NCI-H748 treated with DMSO at 0.1 percent for 48 hours (cell line): ENCODE data around the gene TNNI2.
"Not testable (repeated sequence)": the region's sequence is repeated elsewhere in the genome, so short reads cannot be mapped to it uniquely, and the experiment has no call there.

Experiments
- DNase-seq: peaks from one replicate; lab custom pipeline; 2025; lab: John Stamatoyannopoulos, UW

TNNI2 gene

GRCh38 chr11:1862588-1863351 is 24.0 kb downstream of the TNNI2 start:
- DNase-seq = no peak

GRCh38 chr11:1863352-1864216 is 24.8 kb downstream of the TNNI2 start:
- DNase-seq = peak; percentile 4

- DNase-seq = no peak
Observed at GRCh38 chr11:1864231-1864630, 25.4 kb downstream of the TNNI2 start.

- no peak for DNase-seq
Observed at GRCh38 chr11:1864831-1865665, 26.3 kb downstream of the TNNI2 start.

GRCh38 chr11:1866226-1866625 is 27.4 kb downstream of the TNNI2 start:
- no peak for DNase-seq

GRCh38 chr11:1866776-1867175 is 28.0 kb downstream of the TNNI2 start:
- no peak for DNase-seq

GRCh38 chr11:1867381-1867780 is 28.6 kb downstream of the TNNI2 start:
- no peak for DNase-seq

- no peak for DNase-seq
Observed at GRCh38 chr11:1868056-1868635, 29.4 kb downstream of the TNNI2 start.

GRCh38 chr11:1868636-1869291 is 30.0 kb downstream of the TNNI2 start:
- no peak for DNase-seq

- DNase-seq = no peak
Observed at GRCh38 chr11:1869427-1870325, 30.9 kb downstream of the TNNI2 start.

GRCh38 chr11:1870326-1870696 is 31.5 kb downstream of the TNNI2 start:
- DNase-seq = no peak

GRCh38 chr11:1870721-1871466 is 32.1 kb downstream of the TNNI2 start:
- no peak for DNase-seq

GRCh38 chr11:1871531-1871930 is 32.8 kb downstream of the TNNI2 start:
- DNase-seq = no peak

GRCh38 chr11:1872267-1872985 is 33.6 kb downstream of the TNNI2 start:
- DNase-seq = no peak

- DNase-seq = no peak
Observed at GRCh38 chr11:1873048-1873812, 34.4 kb downstream of the TNNI2 start.

- DNase-seq = not testable (repeated sequence)
Observed at GRCh38 chr11:1873813-1874150, 35.0 kb downstream of the TNNI2 start.

GRCh38 chr11:1874441-1875092 is 35.8 kb downstream of the TNNI2 start:
- not testable (repeated sequence) for DNase-seq
